Measurements from ENCODE around the gene DEGS2.
"Not testable (repeated sequence)": the region's sequence is repeated elsewhere in the genome, so short reads cannot be mapped to it uniquely, and the experiment has no call there.

DEGS2 gene

GRCh38 chr14:100176811-100177327 lies 17.4 kb upstream of the DEGS2 start:
- DNase-seq: no peak

GRCh38 chr14:100173353-100173752 lies 13.9 kb upstream of the DEGS2 start:
- no peak for DNase-seq

- no peak for DNase-seq
These were observed 13.4 kb upstream of the DEGS2 start for GRCh38 chr14:100172811-100173210.

- DNase-seq: no peak
These were observed 11.4 kb upstream of the DEGS2 start for GRCh38 chr14:100170880-100171279.

- DNase-seq: no peak
These were observed 9.1 kb upstream of the DEGS2 start for GRCh38 chr14:100168506-100168905.

GRCh38 chr14:100165831-100166440 lies 6.5 kb upstream of the DEGS2 start:
- no peak for DNase-seq

GRCh38 chr14:100165376-100165775 lies 5.9 kb upstream of the DEGS2 start:
- DNase-seq: no peak

GRCh38 chr14:100160534-100160916 lies 1.1 kb upstream of the DEGS2 start:
- no peak for DNase-seq

GRCh38 chr14:100159865-100160533 lies 554 bp upstream of the DEGS2 start:
- no peak for DNase-seq

- no peak for DNase-seq
These were observed 815 bp downstream of the DEGS2 start for GRCh38 chr14:100158566-100159093.

- DNase-seq: not testable (repeated sequence)
These were observed 1.8 kb downstream of the DEGS2 start for GRCh38 chr14:100157548-100158232.

- DNase-seq: no peak
These were observed 2.7 kb downstream of the DEGS2 start for GRCh38 chr14:100156776-100157175.

- DNase-seq: no peak
These were observed 3.5 kb downstream of the DEGS2 start for GRCh38 chr14:100155756-100156616.

- DNase-seq: peak in 1 of 2 experiments; percentile 20
These were observed 4.3 kb downstream of the DEGS2 start for GRCh38 chr14:100155049-100155621.

GRCh38 chr14:100153560-100153959 lies 5.9 kb downstream of the DEGS2 start:
- DNase-seq: no peak

GRCh38 chr14:100152091-100152490 lies 7.4 kb downstream of the DEGS2 start:
- no peak for DNase-seq

GRCh38 chr14:100150932-100151587 lies 8.4 kb downstream of the DEGS2 start:
- DNase-seq: no peak

GRCh38 chr14:100149851-100150611 lies 9.4 kb downstream of the DEGS2 start:
- no peak for DNase-seq

- no peak for DNase-seq
These were observed 10.4 kb downstream of the DEGS2 start for GRCh38 chr14:100148837-100149731.
